B cell (primary cell): ENCODE measurements around the gene ARMC9.

ENCODE experiments used
- CTCF ChIP-seq: fragments of 200-600 bp; IDR thresholded peaks from one replicate; pipeline ENCODE4 v1.8.0; 2022; ENCODE audit warnings: antibody characterized with exemption, mild to moderate bottlenecking
- EZH2 ChIP-seq: IDR thresholded peaks from 2 replicates; pipeline ENCODE4 v1.6.1; 2012; ENCODE audit warnings: borderline replicate concordance, low read depth, mild to moderate bottlenecking, moderate library complexity, low read length; ENCODE audit not compliant: insufficient read depth, poor library complexity, severe bottlenecking

DNA sequence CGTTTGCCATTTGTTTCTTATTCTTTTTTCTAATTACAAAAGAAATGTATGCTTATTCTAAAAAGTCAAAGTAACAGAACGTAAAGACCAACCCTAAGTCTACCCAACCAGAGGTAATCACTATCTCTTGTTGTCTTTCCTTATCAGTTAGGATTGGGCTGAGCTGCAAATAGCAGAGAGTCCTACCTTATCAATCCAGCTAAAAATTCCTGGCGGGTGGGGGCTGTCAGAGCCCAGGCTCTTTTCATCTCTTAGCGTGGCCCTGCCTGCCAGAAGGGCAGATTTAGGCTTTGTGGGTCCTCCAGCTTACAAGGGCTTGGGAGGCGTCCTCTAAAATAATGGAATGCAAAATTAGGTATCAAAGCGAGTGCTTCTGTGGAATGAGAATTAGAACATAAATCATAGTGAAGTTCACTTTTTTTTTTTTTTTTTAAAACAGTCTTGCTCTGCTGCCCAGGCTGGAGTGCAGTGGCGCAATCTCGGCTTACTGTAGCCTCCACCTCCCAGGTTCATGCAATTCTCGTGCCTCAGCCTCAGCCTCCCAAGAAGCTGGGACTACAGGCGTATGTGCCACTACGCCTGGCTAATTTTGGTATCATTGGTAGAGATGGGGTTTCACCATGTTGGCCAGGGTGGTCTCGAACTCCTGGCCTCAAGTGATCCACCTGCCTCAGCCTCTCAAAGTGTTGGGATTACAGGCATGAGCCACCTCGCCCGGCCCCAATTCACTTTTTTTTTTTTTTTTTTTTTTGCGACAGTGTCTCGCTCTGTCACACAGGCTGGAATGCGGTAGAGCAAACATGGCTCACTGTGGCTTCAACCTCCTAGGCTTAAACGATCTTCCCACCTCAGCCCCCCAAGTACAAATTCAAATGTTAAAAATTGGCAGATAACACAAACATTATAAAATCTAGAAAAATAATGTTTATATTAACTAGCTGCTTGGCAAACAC, 139.7 kb downstream of the ARMC9 start:
- TF ChIP-seq CTCF: no peak
- no peak for TF ChIP-seq EZH2
